Occipital lobe (tissue), 2 donors: ENCODE results near the gene TBC1D8. TPM values are rescaled to one million over a fixed set of nuclear protein-coding genes. Genes with fewer than 3 reads are reported as not detected.

ENCODE experiments used
- DNase-seq: peaks from one replicate; lab custom pipeline; 2025; lab: John Stamatoyannopoulos, UW
- total RNA-seq: library from RNA; depleted of rRNA; stranded (reverse); fragments of >200 nt; gene quantifications from one replicate; pipeline ENCODE4 v1.2.3, GENCODE V29; 2014

The TBC1D8 gene
- total RNA-seq, 1 donor from 2014 or later = 11.7 TPM

DNA sequence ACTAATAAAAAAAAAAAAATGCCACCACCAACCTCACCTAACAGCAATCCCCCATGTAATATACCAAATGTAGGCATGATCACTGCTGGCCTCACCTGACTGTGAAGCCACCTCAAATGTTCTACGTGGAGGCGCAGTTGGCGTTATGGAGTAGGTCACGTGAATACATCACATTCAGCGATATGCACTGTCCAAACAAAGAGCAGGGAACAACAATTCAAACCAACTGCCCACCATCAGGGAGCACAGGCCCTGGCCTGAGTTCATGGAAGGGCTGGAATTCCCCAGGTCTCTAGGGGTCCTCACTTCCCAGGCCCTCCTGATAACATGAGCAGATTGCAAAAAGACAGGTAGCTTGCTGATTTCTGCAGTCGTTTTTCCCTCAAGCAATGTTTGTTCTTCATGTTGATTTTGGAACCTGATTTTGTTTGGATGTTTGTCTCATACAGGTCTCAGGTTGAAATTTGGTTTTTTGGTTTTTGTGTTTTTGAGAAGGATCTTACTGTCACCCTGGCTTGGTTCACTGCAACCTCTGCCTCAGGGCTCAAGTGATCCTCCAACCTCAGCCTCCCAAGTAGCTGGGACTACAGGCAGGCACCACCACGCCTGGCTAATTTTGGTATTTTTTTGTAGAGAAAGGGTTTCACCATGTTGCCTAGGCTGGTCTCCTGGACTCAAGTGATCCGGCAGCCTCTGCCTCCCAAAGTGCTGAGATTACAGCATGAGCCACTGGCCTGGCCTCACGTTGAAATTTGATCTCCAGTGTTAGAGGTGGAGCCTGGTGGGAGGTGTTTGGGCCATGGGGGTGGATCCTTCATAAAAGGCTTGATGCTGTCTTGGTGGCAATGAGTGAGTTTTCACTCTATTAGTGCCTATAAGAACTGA is 15.5 kb downstream of the TBC1D8 start:
- no peak for DNase-seq

DNA sequence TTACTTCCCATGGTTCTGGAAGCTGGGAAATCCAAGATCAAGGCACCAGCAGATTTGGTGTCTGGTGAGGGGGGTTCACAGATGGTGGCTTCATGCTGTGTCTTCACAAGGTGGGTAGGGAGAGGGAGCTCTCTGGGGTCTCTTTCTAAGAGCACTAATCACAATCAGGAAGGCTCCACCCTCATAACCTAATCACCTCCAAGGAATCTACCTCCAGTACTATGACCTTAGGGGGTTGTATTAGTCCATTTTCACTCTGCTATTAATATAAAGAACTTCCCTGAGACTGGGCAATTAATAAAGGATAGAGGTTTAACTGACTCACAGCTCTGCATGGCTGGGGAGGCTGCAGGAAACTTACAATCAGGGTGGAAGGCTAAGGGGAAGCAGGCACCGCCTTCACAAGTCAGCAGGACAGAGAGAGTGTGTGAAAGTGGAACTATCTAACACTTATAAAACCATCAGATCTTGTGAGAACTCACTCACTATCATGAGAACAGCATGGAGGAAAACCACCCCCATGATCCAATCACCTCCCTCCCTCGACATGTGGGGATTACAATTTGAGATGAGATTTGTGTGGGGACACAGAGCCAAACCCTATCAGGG is 17.6 kb downstream of the TBC1D8 start:
- no peak for DNase-seq

DNA sequence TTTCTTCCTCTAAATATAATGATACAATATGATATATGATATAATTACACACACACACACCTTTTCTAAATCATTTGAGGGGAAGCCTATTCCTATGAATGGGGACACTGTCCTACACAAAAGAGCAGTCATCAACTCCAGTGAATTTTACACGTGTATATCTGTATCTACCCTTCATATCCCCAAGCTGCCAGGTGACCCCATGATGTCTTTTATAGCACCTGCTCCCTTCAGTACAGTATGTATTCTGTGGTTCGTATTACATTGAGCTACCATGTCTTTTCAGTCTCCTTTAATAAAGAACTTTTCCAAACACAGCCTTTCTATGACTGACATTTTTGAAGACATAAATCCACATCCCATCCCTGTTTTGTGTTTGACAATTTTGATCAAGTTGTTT is 19.0 kb downstream of the TBC1D8 start:
- DNase-seq = no peak

DNA sequence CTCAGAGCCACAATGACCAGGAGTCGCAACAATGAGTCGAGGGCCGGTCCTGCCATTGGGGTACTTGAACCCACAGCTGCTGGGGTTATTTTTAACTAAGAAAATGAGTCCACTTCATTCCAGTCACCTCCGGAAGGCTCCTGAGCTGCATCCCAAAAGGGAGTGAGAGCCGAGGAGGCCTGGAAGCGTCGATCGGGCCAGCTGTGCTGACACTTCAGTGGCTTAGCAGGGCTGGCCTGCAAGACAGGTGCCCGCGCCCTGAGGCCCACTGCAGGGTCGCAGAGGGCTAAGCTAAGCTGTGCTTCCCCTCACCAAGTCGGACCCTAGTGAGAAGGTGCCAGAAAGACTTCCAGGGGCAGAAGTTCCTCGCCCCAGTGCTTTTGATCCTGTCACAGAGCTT is 21.1 kb downstream of the TBC1D8 start:
- DNase-seq = no peak

DNA sequence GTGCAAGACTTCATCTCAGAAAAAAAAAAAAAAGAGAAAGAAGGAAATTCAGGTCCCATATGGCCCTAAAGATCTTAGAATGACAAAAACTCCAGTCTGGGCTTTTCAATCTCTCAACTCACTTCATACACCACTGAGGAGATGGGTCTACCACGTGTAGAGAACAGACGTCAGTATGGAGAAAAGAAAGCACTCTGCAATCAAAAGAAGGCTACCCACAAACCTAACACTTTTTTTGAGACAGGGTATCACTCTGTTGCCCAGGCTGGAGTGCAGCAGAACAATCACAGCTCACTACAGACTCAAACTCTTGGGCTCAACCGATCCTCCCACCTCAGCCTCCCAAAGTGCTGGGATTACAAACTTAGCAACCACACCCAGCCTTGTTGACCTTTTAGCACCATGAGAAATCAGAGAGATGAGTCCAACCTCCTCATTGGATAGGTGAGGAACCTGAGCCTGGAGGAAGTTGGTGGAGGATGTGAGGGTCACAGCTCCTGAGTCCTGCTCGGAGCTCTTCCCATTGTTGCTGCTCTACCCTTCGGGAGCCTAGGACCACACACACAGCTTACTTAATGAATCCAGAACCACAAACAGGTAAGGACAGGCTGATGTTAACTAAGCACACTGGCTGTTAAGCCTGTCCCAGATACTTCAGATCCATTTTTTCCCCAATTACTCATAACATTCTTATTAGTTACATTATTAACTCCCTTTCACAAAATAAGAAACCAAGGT is 23.7 kb downstream of the TBC1D8 start:
- DNase-seq = no peak

DNA sequence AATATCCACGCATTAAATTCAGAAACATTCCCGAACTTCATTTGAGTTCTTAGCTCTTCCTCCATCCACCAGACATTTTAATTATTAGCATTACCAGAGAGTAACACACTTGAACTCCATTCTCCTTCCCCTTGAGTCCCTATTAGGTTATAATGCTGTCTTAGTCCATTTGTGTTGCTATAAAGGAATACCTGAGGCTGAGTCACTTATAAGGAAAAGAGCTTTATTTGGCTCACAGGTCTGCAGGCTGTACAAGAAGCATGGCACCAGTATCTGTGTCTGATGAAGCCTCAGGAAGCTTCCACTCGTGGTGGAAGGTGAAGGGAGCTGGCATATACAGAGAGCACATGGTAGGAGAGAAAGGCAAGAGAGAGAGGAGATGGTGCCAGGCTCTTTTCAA is 25.4 kb downstream of the TBC1D8 start:
- DNase-seq = no peak

DNA sequence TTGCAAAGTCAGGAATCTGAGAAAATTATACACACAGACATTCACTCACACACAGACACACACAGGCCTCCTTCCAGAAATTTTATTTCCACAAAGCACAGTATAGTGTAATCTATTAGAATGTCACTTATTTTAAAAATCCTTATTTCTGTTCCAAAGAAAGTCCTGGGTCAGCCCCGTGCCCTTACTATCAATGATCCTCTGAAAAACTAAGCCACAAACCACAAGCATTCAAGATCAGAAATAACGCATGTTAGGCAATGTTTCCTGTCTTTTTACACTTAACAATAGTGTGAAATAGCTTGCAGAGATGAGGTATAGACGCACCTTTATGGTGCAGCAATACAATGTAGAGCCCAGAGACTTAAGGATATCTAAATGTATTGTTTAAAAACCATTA is 25.8 kb downstream of the TBC1D8 start:
- DNase-seq = no peak

DNA sequence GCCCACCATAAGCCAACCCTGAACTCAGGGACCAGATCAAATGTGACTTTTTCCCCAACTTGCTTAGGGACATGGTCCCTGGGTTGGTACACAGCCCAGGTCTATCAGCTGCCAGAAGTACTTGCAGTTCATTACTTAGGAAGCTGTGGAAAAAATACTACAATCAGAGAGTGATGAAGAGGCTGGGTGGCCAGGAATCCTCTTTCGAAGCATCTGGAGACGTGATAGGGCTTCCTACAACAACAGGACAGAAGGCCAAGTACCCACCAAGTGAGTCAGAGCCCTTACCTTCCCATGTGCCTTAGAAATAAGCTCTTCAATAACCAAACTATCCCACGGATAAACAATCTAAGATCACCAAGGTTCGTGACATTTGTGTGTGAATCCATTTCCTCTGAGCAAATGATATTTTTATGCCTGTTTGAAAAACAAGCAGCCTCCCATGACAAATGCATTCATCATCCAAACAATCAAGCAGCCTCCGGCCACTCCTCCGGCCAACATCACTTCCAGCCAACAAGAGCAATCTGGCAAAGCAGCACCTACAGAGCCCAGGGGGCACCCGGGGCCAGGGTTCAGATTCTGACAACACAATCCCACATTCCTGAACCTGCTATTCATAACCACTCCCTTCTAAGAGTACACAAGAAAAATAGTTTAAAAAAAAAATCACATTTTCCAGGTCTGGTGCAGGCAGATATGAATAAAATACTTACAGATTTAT is 26.4 kb downstream of the TBC1D8 start:
- no peak for DNase-seq

DNA sequence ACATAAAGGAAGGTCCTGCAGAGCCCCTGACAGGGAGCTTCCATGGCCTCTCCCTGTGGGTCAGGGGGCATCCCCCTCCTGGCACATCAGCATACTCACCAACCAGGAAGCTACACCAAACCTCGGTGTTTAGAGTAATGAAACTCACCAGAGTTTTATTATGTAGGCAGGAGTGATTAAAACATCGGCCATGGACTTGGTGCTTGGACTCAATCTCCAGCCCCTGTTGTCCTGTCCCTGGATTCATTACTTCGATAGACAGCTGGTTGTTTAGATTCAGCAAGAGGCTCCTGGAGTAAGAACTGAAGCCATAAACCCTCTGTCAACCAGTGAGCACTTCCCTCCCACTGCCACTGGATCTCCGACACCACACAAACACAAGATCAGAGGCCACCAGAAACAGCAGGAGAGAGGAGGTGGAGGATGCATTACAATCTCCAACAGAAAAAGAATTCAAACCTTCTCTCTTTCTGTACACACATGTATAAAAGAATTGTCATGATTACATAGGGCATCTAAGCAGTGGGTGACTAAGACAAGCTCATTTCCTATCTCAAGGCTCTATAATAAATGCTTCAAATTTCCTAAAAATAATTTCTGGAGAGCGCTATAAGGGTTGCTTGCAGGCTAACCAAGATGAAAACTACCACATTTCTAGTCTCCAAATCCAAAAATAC is 27.2 kb downstream of the TBC1D8 start:
- no peak for DNase-seq

DNA sequence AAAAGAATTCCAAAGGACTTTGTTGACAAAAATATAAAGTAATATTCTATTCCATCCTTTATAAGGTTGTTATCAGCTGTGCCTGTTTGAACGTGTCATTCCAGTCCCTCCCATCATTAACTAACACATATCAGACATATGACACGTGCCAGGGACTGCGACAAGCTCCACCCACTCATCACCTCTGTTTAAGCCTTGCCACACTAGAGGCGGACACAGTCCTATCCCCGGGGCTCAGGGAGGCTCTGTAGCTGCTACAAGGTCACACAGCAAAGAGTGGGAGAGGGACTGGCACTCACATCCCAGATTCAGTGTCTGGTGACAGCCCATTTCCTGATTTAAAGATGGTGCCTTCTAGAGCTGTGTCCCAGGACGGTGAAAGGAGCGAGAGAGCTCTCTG is 30.0 kb downstream of the TBC1D8 start:
- DNase-seq = no peak

DNA sequence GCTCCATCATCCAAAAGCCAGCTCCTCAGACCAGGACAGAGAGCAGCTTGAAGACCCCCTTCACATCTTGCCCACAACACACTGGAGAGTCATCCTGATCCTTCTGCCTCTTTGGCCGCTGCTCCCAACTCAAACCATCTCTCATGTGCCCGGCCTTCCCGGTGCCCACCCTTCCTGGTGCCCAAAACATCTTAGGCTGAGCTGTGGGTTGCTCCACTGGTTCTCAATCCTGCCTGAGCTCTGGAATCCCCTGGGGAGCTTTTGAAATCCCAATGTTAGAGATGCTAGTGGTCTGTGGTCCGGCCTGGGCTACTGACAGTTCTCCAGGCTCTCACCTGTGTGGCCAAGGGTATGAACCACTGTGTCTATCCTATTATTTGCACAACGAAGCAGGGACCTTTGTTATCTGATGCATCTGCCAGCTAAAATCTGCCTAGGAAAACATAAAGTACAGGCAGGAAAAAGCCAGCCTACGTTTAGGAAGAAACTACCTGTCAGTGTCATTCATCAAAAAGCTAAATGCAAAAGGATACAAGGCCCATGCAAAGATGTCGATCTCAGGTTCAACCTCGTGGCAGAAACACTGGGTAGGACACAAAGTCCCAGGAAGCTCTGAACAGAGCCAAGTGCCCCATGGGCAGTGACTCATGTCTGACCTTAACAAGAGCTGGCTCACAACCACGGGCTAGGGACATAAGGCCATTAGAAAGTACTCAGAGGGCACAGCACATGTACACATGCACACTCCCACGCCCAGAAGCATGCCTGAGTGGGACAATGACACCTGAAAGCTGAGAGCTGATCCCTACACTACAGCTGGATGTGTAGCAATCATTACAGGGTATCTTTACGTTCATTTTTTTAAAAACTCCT is 30.8 kb downstream of the TBC1D8 start:
- no peak for DNase-seq

DNA sequence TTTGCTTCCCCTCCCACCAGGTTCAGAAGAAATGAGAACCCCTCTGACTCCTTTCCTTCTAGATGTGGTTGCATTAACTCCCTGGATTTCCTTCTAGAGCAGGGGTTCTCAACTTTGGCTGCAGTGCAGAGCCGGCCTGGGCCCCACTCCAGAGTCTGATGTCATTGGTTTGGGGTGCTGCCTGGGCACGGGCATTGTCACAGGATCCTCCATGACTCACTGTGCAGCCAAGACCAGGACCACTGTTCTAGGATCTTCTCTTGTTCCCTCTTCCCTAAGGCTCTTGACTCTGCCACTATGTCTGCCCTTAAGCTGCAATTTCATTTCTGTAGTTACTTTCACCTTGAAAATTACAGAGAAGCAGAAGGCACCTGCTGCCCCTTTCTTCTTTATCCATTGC is 31.8 kb downstream of the TBC1D8 start:
- no peak for DNase-seq

DNA sequence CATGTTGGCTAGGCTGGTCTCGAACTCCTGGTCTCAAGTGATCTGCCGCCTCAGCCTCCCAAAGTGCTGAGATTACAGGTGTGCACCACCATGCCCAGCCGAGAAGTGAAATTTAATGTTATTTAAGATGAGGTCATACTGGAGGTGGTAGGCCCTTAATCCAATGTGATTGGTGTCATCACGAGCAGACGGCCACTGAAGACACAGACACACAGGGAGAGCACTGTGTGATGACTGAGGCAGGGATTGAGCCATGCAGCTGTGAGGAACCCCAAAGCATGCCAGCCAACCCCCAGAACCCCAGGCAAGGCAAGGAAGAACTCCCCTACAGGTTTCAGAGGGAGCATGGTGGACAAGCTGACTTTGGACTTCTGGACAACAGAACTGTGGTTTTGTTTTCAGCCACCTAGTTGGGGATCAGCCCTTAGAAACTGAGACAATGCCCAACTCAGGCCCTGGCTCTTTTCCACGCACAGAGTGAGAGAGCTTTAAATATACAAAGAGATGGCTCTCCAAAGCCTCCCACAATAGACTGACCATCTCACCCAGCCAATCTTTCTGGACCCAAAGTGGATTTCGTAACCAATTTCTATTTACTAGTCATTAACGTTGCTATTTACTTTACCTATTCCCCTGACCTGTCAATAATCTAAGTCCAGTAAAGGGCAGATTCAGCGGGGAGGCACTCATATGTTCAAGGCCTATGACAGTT is 34.2 kb downstream of the TBC1D8 start:
- DNase-seq = no peak

DNA sequence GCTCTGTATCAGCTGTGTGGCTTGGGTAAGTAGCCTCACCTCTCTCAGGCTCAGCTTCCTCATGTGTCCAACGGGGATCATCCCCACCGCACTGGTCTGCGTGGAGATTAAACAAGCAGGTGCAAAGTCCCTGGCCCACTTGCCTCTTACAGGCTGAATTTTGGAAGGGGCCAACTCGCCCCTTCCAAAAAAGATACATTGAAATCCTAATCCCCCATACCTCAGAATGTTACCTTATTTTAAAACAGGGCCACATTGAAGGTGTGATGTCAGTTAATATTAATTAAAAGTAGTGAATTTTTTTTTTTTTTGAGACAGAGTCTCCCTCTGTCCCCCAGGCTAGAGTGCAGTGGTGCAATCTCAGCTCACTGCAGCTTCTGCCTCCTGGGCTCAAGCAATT is 34.8 kb downstream of the TBC1D8 start:
- DNase-seq = no peak

DNA sequence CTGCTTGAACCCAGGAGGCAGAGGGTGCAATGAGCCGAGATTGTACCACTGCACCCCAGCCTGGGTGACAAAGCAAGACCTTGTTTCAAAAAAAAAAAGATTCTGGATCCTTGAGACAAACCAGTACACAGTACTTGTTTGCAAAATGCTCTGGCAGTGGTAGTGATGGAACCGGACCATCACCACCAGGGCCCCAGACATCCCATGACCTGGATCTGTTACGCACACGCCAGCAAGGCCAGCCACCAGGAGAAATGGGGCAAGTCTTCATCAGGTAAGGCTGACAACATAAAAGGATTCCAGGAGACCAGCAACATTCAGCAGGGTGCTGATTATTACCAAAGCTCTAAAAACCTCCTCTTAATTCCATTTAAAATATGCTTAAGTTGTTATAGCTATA is 35.5 kb downstream of the TBC1D8 start:
- no peak for DNase-seq

DNA sequence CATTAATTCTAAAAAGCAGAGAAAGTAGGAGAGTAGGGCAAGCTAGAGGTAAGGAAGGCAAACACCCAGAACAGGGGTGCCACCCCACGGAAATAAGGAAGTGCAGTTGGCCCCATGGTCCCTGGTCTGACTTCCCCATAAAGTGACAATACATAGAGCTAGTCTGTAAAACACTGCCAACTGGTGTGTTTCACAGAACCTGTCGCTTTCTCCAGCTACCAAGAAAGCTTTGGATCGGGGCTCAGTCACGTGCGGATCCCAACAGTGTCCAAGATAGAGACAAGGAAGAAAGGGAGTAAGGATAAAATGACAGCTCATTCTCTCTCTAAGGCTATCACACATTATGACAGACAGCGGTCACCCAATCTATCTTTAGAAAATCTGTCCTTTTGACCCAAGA is 36.4 kb downstream of the TBC1D8 start:
- DNase-seq = no peak

DNA sequence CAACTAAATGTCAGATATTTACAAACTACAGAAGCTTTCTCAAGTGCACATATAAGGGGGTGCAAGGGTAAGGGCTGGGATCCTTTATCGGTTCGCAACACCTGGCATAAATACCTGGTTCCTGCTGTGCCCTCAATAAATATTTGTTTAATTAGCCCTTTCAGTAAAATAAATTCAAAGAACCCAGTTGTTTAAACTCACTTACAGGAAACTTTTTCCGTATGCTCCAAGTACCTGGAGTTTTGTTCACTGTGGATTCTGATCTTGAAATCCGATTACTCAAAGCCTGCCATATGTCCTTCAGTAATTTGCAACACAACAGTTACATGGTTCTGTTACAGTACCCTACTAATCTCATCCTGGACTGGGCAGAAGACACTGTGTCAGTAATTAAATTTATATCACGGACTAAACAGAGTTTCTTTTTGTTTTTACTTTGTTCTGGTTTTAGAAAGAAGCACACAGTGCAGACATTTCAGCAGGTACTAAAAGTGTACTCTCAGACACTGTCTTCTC is 36.9 kb downstream of the TBC1D8 start:
- no peak for DNase-seq

DNA sequence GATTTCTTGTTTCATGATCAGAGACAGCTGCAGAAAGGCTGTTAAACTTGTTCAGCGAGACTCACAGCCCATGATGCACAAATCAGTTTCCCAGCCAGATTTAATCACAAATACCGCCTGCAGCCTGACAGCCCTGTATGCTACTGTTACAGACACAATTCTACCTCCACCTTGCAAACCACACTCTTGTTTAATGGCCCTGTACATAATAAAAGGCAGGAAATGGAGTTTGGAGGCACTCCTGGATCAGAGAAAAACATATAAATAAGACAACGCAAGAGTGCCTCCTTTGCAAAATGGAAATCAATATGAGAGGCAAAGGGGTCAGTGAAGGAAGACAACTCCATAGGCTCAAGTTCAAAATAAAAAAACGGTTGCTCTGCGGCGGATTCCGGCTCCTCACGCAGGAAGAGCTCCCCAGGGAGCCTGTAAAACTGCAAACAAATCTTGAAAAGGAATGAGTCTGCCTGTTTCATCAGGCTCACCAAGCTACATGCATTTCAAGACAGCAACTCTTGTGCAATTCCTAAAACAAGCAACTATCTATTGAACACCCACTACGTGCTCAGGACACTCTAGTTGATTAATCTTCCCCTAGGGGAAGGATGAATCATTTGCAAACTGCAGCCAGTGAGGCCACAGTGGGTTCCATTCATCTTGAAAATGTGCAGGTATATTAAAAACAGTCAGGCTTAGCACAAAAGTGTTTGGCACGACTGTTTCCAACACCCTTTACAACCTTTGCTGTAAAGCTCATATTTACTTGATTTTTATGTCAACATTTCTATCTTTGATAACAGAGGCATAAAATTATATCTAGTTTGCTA is 37.5 kb downstream of the TBC1D8 start:
- DNase-seq = no peak

DNA sequence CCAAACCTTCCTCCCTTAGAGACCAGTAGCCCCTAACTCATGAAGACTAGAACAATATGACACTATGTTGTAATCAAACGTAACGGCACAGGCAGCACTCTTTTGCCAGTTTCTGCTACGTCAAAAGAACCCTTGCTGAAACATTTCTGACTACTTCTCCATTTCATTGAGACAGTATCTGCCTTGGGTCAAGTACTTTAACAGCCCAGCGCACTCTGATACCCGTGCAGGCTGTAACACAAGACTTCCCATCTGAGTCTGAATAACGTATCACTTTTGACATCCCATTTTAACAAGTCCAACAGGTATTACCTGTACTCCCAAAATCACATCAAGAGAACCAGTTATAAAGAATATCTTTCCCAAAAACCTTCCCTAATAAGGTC is 38.4 kb downstream of the TBC1D8 start:
- DNase-seq = no peak
